ENCODE data around the gene ELF2.

DNA sequence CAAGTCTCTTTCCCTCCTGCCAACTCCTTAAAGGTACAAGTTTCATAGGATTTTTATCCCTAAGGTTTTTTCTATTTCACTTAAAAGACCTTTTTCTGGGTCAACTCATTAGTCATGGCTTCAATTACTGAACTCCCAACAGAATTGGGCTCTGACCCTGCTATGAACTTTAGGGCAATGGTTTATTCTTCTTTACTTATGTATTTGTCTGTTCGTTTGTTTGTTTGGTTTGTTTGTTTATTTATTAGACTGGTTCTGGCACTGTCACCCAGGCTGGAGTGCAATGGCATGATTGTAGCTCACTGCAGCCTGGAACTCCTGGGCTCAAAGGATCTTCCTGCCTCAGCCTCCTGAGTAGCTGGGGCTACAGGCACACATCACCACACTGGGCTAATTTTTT, 167.3 kb downstream of the ELF2 start:
- TF ChIP-seq, protein P1, sequence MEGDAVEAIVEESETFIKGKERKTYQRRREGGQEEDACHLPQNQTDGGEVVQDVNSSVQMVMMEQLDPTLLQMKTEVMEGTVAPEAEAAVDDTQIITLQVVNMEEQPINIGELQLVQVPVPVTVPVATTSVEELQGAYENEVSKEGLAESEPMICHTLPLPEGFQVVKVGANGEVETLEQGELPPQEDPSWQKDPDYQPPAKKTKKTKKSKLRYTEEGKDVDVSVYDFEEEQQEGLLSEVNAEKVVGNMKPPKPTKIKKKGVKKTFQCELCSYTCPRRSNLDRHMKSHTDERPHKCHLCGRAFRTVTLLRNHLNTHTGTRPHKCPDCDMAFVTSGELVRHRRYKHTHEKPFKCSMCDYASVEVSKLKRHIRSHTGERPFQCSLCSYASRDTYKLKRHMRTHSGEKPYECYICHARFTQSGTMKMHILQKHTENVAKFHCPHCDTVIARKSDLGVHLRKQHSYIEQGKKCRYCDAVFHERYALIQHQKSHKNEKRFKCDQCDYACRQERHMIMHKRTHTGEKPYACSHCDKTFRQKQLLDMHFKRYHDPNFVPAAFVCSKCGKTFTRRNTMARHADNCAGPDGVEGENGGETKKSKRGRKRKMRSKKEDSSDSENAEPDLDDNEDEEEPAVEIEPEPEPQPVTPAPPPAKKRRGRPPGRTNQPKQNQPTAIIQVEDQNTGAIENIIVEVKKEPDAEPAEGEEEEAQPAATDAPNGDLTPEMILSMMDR (IDR thresholded peaks at IDR 0.05; ENCODE audit: borderline replicate concordance, extremely low read depth, low read length, poor library complexity, severe bottlenecking) = no peak
- no peak for TF ChIP-seq EZH2 (IDR thresholded peaks at IDR 0.05; ENCODE audit: borderline replicate concordance, low read depth, low read length, severe bottlenecking)

Data from DND-41 (cell line).